PFSK-1 (cell line): ENCODE measurements around the gene COPG2.

Experiments used
- POLR2AphosphoS5 ChIP-seq: IDR thresholded peaks from 2 replicates; pipeline ENCODE4 v1.6.1; 2012; ENCODE audit warnings: low read depth, mild to moderate bottlenecking, control low read depth, low read length, moderate library complexity
- SIN3A ChIP-seq: IDR thresholded peaks from 2 replicates; pipeline ENCODE4 v1.6.1; 2012; ENCODE audit warnings: mild to moderate bottlenecking, low read length, moderate library complexity, borderline replicate concordance; ENCODE audit not compliant: insufficient read depth
- TAF1 ChIP-seq: IDR thresholded peaks from 2 replicates; pipeline ENCODE4 v1.6.1; 2012; ENCODE audit warnings: low read length, control low read depth, borderline replicate concordance; ENCODE audit not compliant: insufficient read depth
- TF ChIP-seq, protein P1 (sequence below), 2 experiments: IDR thresholded peaks; 2 replicates each; pipeline versions ENCODE4 v1.6.1 to v1.8.0; 2011 to 2012; ENCODE audit warnings: low read depth in 2 of 2, low read length in 2 of 2, control low read depth in 1 of 2, inconsistent platforms in 1 of 2, mild to moderate bottlenecking in 1 of 2, moderate library complexity in 1 of 2; ENCODE audit not compliant: insufficient read depth in 1 of 2

GRCh38 chr7:130615583-130615982 lies 53.0 kb downstream of the COPG2 start:
- TF ChIP-seq POLR2AphosphoS5 = no peak
- no peak for TF ChIP-seq SIN3A
- TF ChIP-seq, protein P1, sequence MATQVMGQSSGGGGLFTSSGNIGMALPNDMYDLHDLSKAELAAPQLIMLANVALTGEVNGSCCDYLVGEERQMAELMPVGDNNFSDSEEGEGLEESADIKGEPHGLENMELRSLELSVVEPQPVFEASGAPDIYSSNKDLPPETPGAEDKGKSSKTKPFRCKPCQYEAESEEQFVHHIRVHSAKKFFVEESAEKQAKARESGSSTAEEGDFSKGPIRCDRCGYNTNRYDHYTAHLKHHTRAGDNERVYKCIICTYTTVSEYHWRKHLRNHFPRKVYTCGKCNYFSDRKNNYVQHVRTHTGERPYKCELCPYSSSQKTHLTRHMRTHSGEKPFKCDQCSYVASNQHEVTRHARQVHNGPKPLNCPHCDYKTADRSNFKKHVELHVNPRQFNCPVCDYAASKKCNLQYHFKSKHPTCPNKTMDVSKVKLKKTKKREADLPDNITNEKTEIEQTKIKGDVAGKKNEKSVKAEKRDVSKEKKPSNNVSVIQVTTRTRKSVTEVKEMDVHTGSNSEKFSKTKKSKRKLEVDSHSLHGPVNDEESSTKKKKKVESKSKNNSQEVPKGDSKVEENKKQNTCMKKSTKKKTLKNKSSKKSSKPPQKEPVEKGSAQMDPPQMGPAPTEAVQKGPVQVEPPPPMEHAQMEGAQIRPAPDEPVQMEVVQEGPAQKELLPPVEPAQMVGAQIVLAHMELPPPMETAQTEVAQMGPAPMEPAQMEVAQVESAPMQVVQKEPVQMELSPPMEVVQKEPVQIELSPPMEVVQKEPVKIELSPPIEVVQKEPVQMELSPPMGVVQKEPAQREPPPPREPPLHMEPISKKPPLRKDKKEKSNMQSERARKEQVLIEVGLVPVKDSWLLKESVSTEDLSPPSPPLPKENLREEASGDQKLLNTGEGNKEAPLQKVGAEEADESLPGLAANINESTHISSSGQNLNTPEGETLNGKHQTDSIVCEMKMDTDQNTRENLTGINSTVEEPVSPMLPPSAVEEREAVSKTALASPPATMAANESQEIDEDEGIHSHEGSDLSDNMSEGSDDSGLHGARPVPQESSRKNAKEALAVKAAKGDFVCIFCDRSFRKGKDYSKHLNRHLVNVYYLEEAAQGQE (IDR thresholded peaks at IDR 0.05; ENCODE audit: insufficient read depth in 1 of 2, low read depth in 2 of 2, low read length in 2 of 2) = no peak
- no peak for TF ChIP-seq TAF1
